Measurements from ENCODE around the gene MEIOB. TPM values are rescaled to one million over a fixed set of nuclear protein-coding genes. Genes with fewer than 3 reads are reported as not detected.

Gene MEIOB
- polyA plus RNA-seq, 1 of the 3 experiments (the other 2 are of a cell fraction): not detected

DNA sequence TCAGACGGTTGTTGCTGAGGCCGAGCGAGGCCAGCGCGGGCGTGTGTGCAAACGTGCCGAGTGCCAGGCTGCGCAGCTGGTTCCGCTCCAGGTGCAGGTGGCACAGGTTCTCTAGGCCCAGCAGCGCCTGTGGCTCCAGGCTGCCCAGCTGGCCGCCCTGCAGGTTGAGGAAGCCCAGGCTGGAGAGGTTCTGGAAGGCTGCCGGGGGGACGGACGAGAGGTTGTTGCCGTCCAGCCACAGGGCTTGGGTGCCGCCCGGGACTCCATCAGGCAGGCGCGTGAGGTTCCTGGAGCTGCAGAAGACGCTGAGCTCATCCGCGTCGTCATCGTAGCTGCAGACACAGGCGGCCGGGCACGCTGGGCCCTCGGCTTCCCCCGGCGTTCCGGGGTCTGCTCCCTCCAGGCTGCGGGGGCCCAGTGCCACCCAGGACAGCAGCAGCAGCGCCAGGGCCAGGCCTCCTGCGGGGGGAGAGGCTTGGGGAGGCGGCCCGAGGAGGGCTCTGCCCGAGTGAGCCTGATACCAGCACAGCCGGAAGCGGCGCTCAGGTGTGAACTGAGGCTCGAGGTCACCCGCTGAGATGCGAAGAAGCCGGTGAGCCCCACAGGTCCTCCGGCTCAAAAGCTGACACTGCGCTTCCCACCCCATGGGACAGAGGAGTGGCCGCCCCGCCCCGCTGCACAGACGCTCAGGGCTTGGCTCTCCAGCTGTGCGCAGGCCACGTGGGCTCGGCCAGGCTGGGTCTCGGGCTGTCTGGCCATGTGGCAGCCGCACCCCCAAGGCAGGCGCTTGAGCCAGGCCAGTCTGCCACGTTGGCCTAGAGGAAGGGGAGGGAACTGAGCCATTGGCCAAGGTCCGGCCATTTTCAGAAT, 79.8 kb downstream of the MEIOB start:
- Histone ChIP-seq H4K20me1 (ENCODE audit: insufficient read depth) (no peaks in the 10 kb centered on the region), H3K27ac (ENCODE audit: low read depth in 2 of 2, low read length in 1 of 2) (no peak overlapping the region), H3K27me3 (ENCODE audit: insufficient read depth) (no peaks in the 10 kb centered on the region), H3K4me1 (ENCODE audit: control insufficient read depth in 1 of 2, insufficient read depth in 2 of 2, low read depth in 1 of 2, low read length in 1 of 2) (no peaks in the 10 kb centered on the region; a peak in 1 of 4 replicates), H3K4me3 (ENCODE audit: low read depth in 2 of 2, low read length in 1 of 2) (no peak overlapping the region), H3K9me3 (no peaks in the 10 kb centered on the region), H3F3A (replicated peaks; ENCODE audit: insufficient read depth) (no peaks in the 10 kb centered on the region), H3K9me2 (no peaks in the 10 kb centered on the region), H3K79me2 (ENCODE audit: insufficient read depth) (no peaks in the 10 kb centered on the region), H3K9ac (no peak overlapping the region), H3K4me2 (no peak overlapping the region), H3K36me3 (replicated peaks in 1 of 2; ENCODE audit: control insufficient read depth in 1 of 2, insufficient read depth in 2 of 2, low read length in 1 of 2) (peaks cover 0 to 34% of the 10 kb centered on the region in 2 experiments), H2AFZ (ENCODE audit: low read depth) (no peak overlapping the region)
- POLR2A ChIA-PET: interaction anchor here (2.1 kb wide), 1 partner anchor 10 kb away, joined by 8 read pairs; the partner anchor contains the start of genes NUBP2 and SPSB3
- 93% methylated on average over 16 of the region's 59 CpGs for WGBS (ENCODE audit: low lambda C conversion rate)
- TF ChIP-seq SMC3 (IDR thresholded peaks at IDR 0.05; ENCODE audit: low read depth, low read length) (no peak), MEF2A (IDR thresholded peaks at IDR 0.05; ENCODE audit: borderline replicate concordance, low read depth) (no peak), FOXM1 (IDR thresholded peaks at IDR 0.05; ENCODE audit: low read depth) (no peak), TEAD4 (IDR thresholded peaks at IDR 0.05; ENCODE audit: borderline replicate concordance, insufficient read depth) (no peak), GABPA (IDR thresholded peaks at IDR 0.05; ENCODE audit: low read depth) (no peak), FOXJ3 (CRISPR knock-in tag; IDR thresholded peaks at IDR 0.05) (no peak)
- TF ChIP-seq, protein P1, sequence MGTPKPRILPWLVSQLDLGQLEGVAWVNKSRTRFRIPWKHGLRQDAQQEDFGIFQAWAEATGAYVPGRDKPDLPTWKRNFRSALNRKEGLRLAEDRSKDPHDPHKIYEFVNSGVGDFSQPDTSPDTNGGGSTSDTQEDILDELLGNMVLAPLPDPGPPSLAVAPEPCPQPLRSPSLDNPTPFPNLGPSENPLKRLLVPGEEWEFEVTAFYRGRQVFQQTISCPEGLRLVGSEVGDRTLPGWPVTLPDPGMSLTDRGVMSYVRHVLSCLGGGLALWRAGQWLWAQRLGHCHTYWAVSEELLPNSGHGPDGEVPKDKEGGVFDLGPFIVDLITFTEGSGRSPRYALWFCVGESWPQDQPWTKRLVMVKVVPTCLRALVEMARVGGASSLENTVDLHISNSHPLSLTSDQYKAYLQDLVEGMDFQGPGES (IDR thresholded peaks at IDR 0.05; ENCODE audit: low read depth, low read length): no peak
- TF ChIP-seq, protein P2, sequence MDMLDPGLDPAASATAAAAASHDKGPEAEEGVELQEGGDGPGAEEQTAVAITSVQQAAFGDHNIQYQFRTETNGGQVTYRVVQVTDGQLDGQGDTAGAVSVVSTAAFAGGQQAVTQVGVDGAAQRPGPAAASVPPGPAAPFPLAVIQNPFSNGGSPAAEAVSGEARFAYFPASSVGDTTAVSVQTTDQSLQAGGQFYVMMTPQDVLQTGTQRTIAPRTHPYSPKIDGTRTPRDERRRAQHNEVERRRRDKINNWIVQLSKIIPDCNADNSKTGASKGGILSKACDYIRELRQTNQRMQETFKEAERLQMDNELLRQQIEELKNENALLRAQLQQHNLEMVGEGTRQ (IDR thresholded peaks at IDR 0.05; ENCODE audit: borderline replicate concordance, low read depth, low read length): no peak
- TF ChIP-seq, protein P3, sequence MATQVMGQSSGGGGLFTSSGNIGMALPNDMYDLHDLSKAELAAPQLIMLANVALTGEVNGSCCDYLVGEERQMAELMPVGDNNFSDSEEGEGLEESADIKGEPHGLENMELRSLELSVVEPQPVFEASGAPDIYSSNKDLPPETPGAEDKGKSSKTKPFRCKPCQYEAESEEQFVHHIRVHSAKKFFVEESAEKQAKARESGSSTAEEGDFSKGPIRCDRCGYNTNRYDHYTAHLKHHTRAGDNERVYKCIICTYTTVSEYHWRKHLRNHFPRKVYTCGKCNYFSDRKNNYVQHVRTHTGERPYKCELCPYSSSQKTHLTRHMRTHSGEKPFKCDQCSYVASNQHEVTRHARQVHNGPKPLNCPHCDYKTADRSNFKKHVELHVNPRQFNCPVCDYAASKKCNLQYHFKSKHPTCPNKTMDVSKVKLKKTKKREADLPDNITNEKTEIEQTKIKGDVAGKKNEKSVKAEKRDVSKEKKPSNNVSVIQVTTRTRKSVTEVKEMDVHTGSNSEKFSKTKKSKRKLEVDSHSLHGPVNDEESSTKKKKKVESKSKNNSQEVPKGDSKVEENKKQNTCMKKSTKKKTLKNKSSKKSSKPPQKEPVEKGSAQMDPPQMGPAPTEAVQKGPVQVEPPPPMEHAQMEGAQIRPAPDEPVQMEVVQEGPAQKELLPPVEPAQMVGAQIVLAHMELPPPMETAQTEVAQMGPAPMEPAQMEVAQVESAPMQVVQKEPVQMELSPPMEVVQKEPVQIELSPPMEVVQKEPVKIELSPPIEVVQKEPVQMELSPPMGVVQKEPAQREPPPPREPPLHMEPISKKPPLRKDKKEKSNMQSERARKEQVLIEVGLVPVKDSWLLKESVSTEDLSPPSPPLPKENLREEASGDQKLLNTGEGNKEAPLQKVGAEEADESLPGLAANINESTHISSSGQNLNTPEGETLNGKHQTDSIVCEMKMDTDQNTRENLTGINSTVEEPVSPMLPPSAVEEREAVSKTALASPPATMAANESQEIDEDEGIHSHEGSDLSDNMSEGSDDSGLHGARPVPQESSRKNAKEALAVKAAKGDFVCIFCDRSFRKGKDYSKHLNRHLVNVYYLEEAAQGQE (IDR thresholded peaks at IDR 0.05; ENCODE audit: low read depth, low read length): no peak
- TF ChIP-seq, protein P4, sequence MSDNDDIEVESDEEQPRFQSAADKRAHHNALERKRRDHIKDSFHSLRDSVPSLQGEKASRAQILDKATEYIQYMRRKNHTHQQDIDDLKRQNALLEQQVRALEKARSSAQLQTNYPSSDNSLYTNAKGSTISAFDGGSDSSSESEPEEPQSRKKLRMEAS (IDR thresholded peaks at IDR 0.05; ENCODE audit: low read depth): no peak
- no peak for DNase-seq
- CTCF ChIA-PET: interaction anchor here (0.7 to 1.4 kb wide), 2 partner anchors 8 to 10 kb away, joined by 3 to 5 read pairs; partner anchors contain the start of genes NUBP2 and SPSB3

Measured in SK-N-SH (cell line).